Tibial nerve (tissue), 4 donors: ENCODE data around the gene ZDHHC5. TPM values are rescaled to one million over a fixed set of nuclear protein-coding genes. Genes with fewer than 3 reads are reported as not detected.
"Not testable (repeated sequence)": the region's sequence is repeated elsewhere in the genome, so short reads cannot be mapped to it uniquely, and the experiment has no call there.

Source experiments
- DNase-seq, 2 donors: peaks; one replicate each; pipeline ENCODE4 v3.0.0-alpha.2; 2019; ENCODE audit warnings: low spot score in 2 of 2
- H3K27ac ChIP-seq, 4 donors: fragments of 200-600 bp; sonication (generic) in 3 of 4; one replicate each; pipeline ENCODE4 v1.5.1; 2017 to 2019; ENCODE audit warnings: mild to moderate bottlenecking in 1 of 4
- H3K27me3 ChIP-seq, 2 donors: fragments of 200-600 bp; sonication (generic) in 1 of 2; one replicate each; pipeline versions ENCODE4 v1.5.1 to v1.6.0; 2017 to 2019
- H3K36me3 ChIP-seq, 3 donors: fragments of 200-600 bp; sonication (generic); one replicate each; pipeline ENCODE4 v1.5.1; 2018 to 2019
- H3K4me1 ChIP-seq, 4 donors: fragments of 200-600 bp; sonication (generic) in 3 of 4; one replicate each; pipeline ENCODE4 v1.5.1; 2017 to 2019
- H3K4me3 ChIP-seq, 4 donors: fragments of 200-600 bp; sonication (generic) in 3 of 4; one replicate each; pipeline ENCODE4 v1.5.1; 2017 to 2019; ENCODE audit warnings: mild to moderate bottlenecking in 1 of 4, moderate library complexity in 1 of 4
- H3K9me3 ChIP-seq, 4 donors: fragments of 200-600 bp; sonication (generic) in 3 of 4; one replicate each; pipeline ENCODE4 v1.5.1; 2017 to 2019
- CTCF ChIP-seq, 5 experiments: fragments of 200-600 bp in 3 of 5; fragments of 450-650 bp in 2 of 5; sonication (generic) in 3 of 5; IDR thresholded peaks; one replicate each; pipeline ENCODE4 v1.5.1; 2016 to 2019; ENCODE audit warnings: antibody characterized with exemption in 5 of 5, mild to moderate bottlenecking in 3 of 5, moderate library complexity in 2 of 5
- EP300 ChIP-seq, 2 donors: sonication (generic); formaldehyde crosslinking; IDR thresholded peaks; one replicate each; pipeline ENCODE4 v1.6.1; 2017; ENCODE audit warnings: antibody characterized with exemption in 2 of 2, mild to moderate bottlenecking in 1 of 2
- POLR2A ChIP-seq, 2 donors: fragments of 450-650 bp; IDR thresholded peaks; one replicate each; pipeline ENCODE4 v1.6.1; 2017; ENCODE audit warnings: antibody characterized with exemption in 2 of 2, mild to moderate bottlenecking in 2 of 2, moderate library complexity in 2 of 2
- WGBS, 2 donors: methylation state at CpG; one replicate each; pipeline ENCODE4 v1.1.5; 2018; 5-methylcytosine and 5-hydroxymethylcytosine counted together
- total RNA-seq, 4 donors: library from RNA; depleted of rRNA; stranded (reverse); fragments of >200 nt; gene quantifications; one replicate each; pipeline ENCODE4 v1.1.0, GENCODE V29; 2016

The ZDHHC5 gene
- total RNA-seq, 4 donors from 2014 or later: 26.0 to 57.3 (median 33.7) TPM

GRCh38 chr11:57680552-57680874 is 12.6 kb downstream of the ZDHHC5 start:
- no peak for DNase-seq
- Histone ChIP-seq H3K4me3 (no peak overlapping the region), H3K27me3 (no peaks in the 10 kb centered on the region), H3K4me1 (peaks cover 0 to 44% (median 7%) of the 10 kb centered on the region in 4 donors), H3K9me3 (no peaks in the 10 kb centered on the region), H3K36me3 (peaks cover 0 to 66% (median 0%) of the 10 kb centered on the region in 3 donors), H3K27ac (no peak overlapping the region)
- no peak for TF ChIP-seq CTCF (IDR thresholded peaks at IDR 0.05)
- 83 to 96% methylated on average over 2 of the region's 2 CpGs for WGBS, 2 donors

GRCh38 chr11:57681168-57681567 is 13.3 kb downstream of the ZDHHC5 start:
- Histone ChIP-seq H3K9me3 (no peaks in the 10 kb centered on the region), H3K4me3 (no peak overlapping the region), H3K27ac (no peak overlapping the region), H3K4me1 (peaks cover 0 to 37% (median 6%) of the 10 kb centered on the region in 4 donors), H3K27me3 (no peaks in the 10 kb centered on the region), H3K36me3 (peaks cover 0 to 66% (median 0%) of the 10 kb centered on the region in 3 donors)
- 68 to 92% methylated on average over 1 of the region's 1 CpG for WGBS, 2 donors
- no peak for DNase-seq
- no peak for TF ChIP-seq EP300 (IDR thresholded peaks at IDR 0.05)
- TF ChIP-seq CTCF (IDR thresholded peaks at IDR 0.05): no peak
- TF ChIP-seq POLR2A (IDR thresholded peaks at IDR 0.05): no peak

- H3K4me1 ChIP-seq, H3K27me3 ChIP-seq, H3K9me3 ChIP-seq, DNase-seq, H3K4me3 ChIP-seq, H3K27ac ChIP-seq: not testable (repeated sequence)
- WGBS, 2 donors: 96 to 97% methylated on average over 5 of the region's 5 CpGs
- peaks cover 0 to 99% (median 48%) of the 10 kb centered on the region in 3 donors for H3K36me3 ChIP-seq
Observed at GRCh38 chr11:57690474-57690873, 22.6 kb downstream of the ZDHHC5 start.

GRCh38 chr11:57698843-57699365 is 31.0 kb downstream of the ZDHHC5 start:
- no peak overlapping the region for H3K4me3 ChIP-seq
- peaks cover 0 to 3% (median 0%) of the 10 kb centered on the region in 4 donors for H3K4me1 ChIP-seq
- no peak overlapping the region for H3K27ac ChIP-seq
- no peak for TF ChIP-seq CTCF (IDR thresholded peaks at IDR 0.05)
- no peak for TF ChIP-seq POLR2A (IDR thresholded peaks at IDR 0.05)
- TF ChIP-seq EP300 (IDR thresholded peaks at IDR 0.05): no peak
- no peak for DNase-seq
- peaks cover 7 to 94% (median 45%) of the 10 kb centered on the region in 3 donors for H3K36me3 ChIP-seq
- WGBS, 2 donors: 91% methylated on average over 9 to 18 of the region's 18 CpGs
- no peaks in the 10 kb centered on the region for H3K9me3 ChIP-seq
- no peaks in the 10 kb centered on the region for H3K27me3 ChIP-seq

GRCh38 chr11:57699813-57700212 is 31.9 kb downstream of the ZDHHC5 start:
- DNase-seq: no peak
- no peak for TF ChIP-seq EP300 (IDR thresholded peaks at IDR 0.05)
- TF ChIP-seq CTCF (IDR thresholded peaks at IDR 0.05): no peak
- Histone ChIP-seq H3K36me3 (peaks cover 7 to 94% (median 43%) of the 10 kb centered on the region in 3 donors), H3K27ac (no peak overlapping the region), H3K9me3 (no peaks in the 10 kb centered on the region), H3K27me3 (no peaks in the 10 kb centered on the region), H3K4me3 (no peak overlapping the region), H3K4me1 (peaks cover 0 to 3% (median 0%) of the 10 kb centered on the region in 4 donors)
- 82 to 83% methylated on average over 10 of the region's 10 CpGs for WGBS, 2 donors

GRCh38 chr11:57700425-57700824 is 32.5 kb downstream of the ZDHHC5 start:
- H3K27ac ChIP-seq: no peak overlapping the region
- TF ChIP-seq POLR2A (IDR thresholded peaks at IDR 0.05) (no peak), CTCF (IDR thresholded peaks at IDR 0.05) (no peak), EP300 (IDR thresholded peaks at IDR 0.05) (no peak)
- H3K4me1 ChIP-seq: peaks cover 0 to 3% (median 0%) of the 10 kb centered on the region in 4 donors
- no peaks in the 10 kb centered on the region for H3K9me3 ChIP-seq
- 56 to 59% methylated on average over 3 of the region's 3 CpGs for WGBS, 2 donors
- H3K4me3 ChIP-seq: no peak overlapping the region
- no peaks in the 10 kb centered on the region for H3K27me3 ChIP-seq
- H3K36me3 ChIP-seq: peaks cover 7 to 92% (median 43%) of the 10 kb centered on the region in 3 donors
- no peak for DNase-seq
